ENCODE data around the gene SLC4A2. TPM values are rescaled to one million over a fixed set of nuclear protein-coding genes. Genes with fewer than 3 reads are reported as not detected.
A peak's percentile ranks its signal among the peaks of the same experiment; 100 is the strongest.

SLC4A2 gene
- total RNA-seq, 1 experiment from 2014 or later, result 132 TPM

GRCh38 chr7:151091431-151091830 is 32.0 kb downstream of the SLC4A2 start:
- DNase-seq, result peak in 1 of 2 experiments; percentile 40
- Histone ChIP-seq H3K4me3 (no peak overlapping the region), H3K27me3 (no peaks in the 10 kb centered on the region)

GRCh38 chr7:151091988-151092387 is 32.6 kb downstream of the SLC4A2 start:
- H3K4me3 ChIP-seq, result no peak overlapping the region
- H3K36me3 ChIP-seq, result peaks cover 19% of the 10 kb centered on the region
- no peak overlapping the region for H3K27ac ChIP-seq
- no peaks in the 10 kb centered on the region for H3K27me3 ChIP-seq
- peaks cover 18% of the 10 kb centered on the region for H3K4me1 ChIP-seq
- no peaks in the 10 kb centered on the region for H3K9me3 ChIP-seq (replicated peaks)
- DNase-seq, result no peak

More at GRCh38 chr7:151091431-151091830, 32.0 kb downstream of the SLC4A2 start:
- peaks cover 17% of the 10 kb centered on the region for H3K36me3 ChIP-seq
- no peak overlapping the region for H3K27ac ChIP-seq
- H3K9me3 ChIP-seq (replicated peaks), result no peaks in the 10 kb centered on the region
- H3K4me1 ChIP-seq, result peaks cover 18% of the 10 kb centered on the region

- peaks cover 13% of the 10 kb centered on the region for H3K36me3 ChIP-seq
- no peak for DNase-seq
- no peaks in the 10 kb centered on the region for H3K27me3 ChIP-seq
- H3K4me1 ChIP-seq, result peaks cover 9% of the 10 kb centered on the region
- no peaks in the 10 kb centered on the region for H3K9me3 ChIP-seq (replicated peaks)
- no peak overlapping the region for H3K27ac ChIP-seq
- no peak overlapping the region for H3K4me3 ChIP-seq
Measured at GRCh38 chr7:151093748-151094147, 34.4 kb downstream of the SLC4A2 start.

- Histone ChIP-seq H3K4me3 (no peak overlapping the region), H3K9me3 (replicated peaks) (no peaks in the 10 kb centered on the region), H3K36me3 (peaks cover 13% of the 10 kb centered on the region), H3K27me3 (no peaks in the 10 kb centered on the region), H3K4me1 (peaks cover 7% of the 10 kb centered on the region), H3K27ac (no peak overlapping the region)
- DNase-seq, result no peak
Measured at GRCh38 chr7:151094675-151095074, 35.3 kb downstream of the SLC4A2 start.

GRCh38 chr7:151095123-151095797 is 35.9 kb downstream of the SLC4A2 start:
- DNase-seq, result no peak
- no peak overlapping the region for H3K4me3 ChIP-seq
- peaks cover 7% of the 10 kb centered on the region for H3K4me1 ChIP-seq
- no peaks in the 10 kb centered on the region for H3K27me3 ChIP-seq
- no peak overlapping the region for H3K27ac ChIP-seq
- no peaks in the 10 kb centered on the region for H3K9me3 ChIP-seq (replicated peaks)
- peaks cover 13% of the 10 kb centered on the region for H3K36me3 ChIP-seq

GRCh38 chr7:151095828-151096475 is 36.6 kb downstream of the SLC4A2 start:
- no peaks in the 10 kb centered on the region for H3K9me3 ChIP-seq (replicated peaks)
- peaks cover 13% of the 10 kb centered on the region for H3K36me3 ChIP-seq
- H3K4me3 ChIP-seq, result no peak overlapping the region
- H3K27ac ChIP-seq, result no peak overlapping the region
- H3K4me1 ChIP-seq, result peaks cover 7% of the 10 kb centered on the region
- DNase-seq, result no peak
- no peaks in the 10 kb centered on the region for H3K27me3 ChIP-seq

GRCh38 chr7:151099486-151100211 is 40.3 kb downstream of the SLC4A2 start:
- H3K27me3 ChIP-seq, result no peaks in the 10 kb centered on the region
- H3K9me3 ChIP-seq (replicated peaks), result no peaks in the 10 kb centered on the region
- peak in 1 of 2 experiments; percentile 37 for DNase-seq
- H3K4me1 ChIP-seq, result peaks cover 7% of the 10 kb centered on the region
- H3K36me3 ChIP-seq, result peaks cover 24% of the 10 kb centered on the region
- H3K27ac ChIP-seq, result peak overlapping the region; percentile 5; the same call in 1 of the 2 replicates
- no peak overlapping the region for H3K4me3 ChIP-seq

GRCh38 chr7:151100921-151101320 is 41.5 kb downstream of the SLC4A2 start:
- Histone ChIP-seq H3K9me3 (replicated peaks) (no peaks in the 10 kb centered on the region), H3K27ac (no peak overlapping the region), H3K4me1 (peaks cover 7% of the 10 kb centered on the region), H3K27me3 (no peaks in the 10 kb centered on the region), H3K4me3 (no peak overlapping the region), H3K36me3 (peaks cover 28% of the 10 kb centered on the region)
- DNase-seq, result no peak

- Histone ChIP-seq H3K4me1 (peaks cover 7% of the 10 kb centered on the region), H3K27me3 (no peaks in the 10 kb centered on the region), H3K36me3 (peaks cover 34% of the 10 kb centered on the region), H3K4me3 (no peak overlapping the region), H3K27ac (no peak overlapping the region), H3K9me3 (replicated peaks) (no peaks in the 10 kb centered on the region)
- DNase-seq, result no peak
Measured at GRCh38 chr7:151101621-151102396, 42.4 kb downstream of the SLC4A2 start.

GRCh38 chr7:151102991-151103390 is 43.6 kb downstream of the SLC4A2 start:
- no peaks in the 10 kb centered on the region for H3K9me3 ChIP-seq (replicated peaks)
- no peak for DNase-seq
- H3K4me3 ChIP-seq, result no peak overlapping the region
- H3K27ac ChIP-seq, result no peak overlapping the region
- peaks cover 7% of the 10 kb centered on the region for H3K4me1 ChIP-seq
- H3K27me3 ChIP-seq, result no peaks in the 10 kb centered on the region
- peaks cover 31% of the 10 kb centered on the region for H3K36me3 ChIP-seq

GRCh38 chr7:151103973-151104372 is 44.6 kb downstream of the SLC4A2 start:
- H3K4me1 ChIP-seq, result peaks cover 7% of the 10 kb centered on the region
- no peaks in the 10 kb centered on the region for H3K27me3 ChIP-seq
- H3K4me3 ChIP-seq, result no peak overlapping the region
- H3K27ac ChIP-seq, result no peak overlapping the region
- no peaks in the 10 kb centered on the region for H3K9me3 ChIP-seq (replicated peaks)
- DNase-seq, result no peak
- H3K36me3 ChIP-seq, result peaks cover 31% of the 10 kb centered on the region

GRCh38 chr7:151104411-151105235 is 45.2 kb downstream of the SLC4A2 start:
- Histone ChIP-seq H3K4me3 (no peak overlapping the region), H3K27ac (no peak overlapping the region), H3K36me3 (peaks cover 31% of the 10 kb centered on the region), H3K9me3 (replicated peaks) (no peaks in the 10 kb centered on the region), H3K4me1 (peaks cover 3% of the 10 kb centered on the region; the same call in 1 of the 2 replicates), H3K27me3 (no peaks in the 10 kb centered on the region)
- DNase-seq, result no peak

- Histone ChIP-seq H3K36me3 (peaks cover 28% of the 10 kb centered on the region), H3K27ac (no peak overlapping the region)
Measured at GRCh38 chr7:151107882-151108281, 48.5 kb downstream of the SLC4A2 start.

More at GRCh38 chr7:151107882-151108281, 48.5 kb downstream of the SLC4A2 start:
- Histone ChIP-seq H3K9me3 (replicated peaks) (no peaks in the 10 kb centered on the region), H3K4me3 (no peak overlapping the region), H3K27me3 (no peaks in the 10 kb centered on the region), H3K4me1 (no peaks in the 10 kb centered on the region)
- no peak for DNase-seq

Measured in SJCRH30 (cell line).